Mammary epithelial cell (primary cell): ENCODE measurements around the gene GTF3A.

Experiments used
- EZH2 ChIP-seq: IDR thresholded peaks from 2 replicates; pipeline ENCODE4 v1.6.1; 2012; ENCODE audit warnings: low read length, inconsistent platforms, borderline replicate concordance
- TF ChIP-seq, protein P1 (sequence below), 2 donors: IDR thresholded peaks in 1 of 2; conservative IDR thresholded peaks in 1 of 2; 2 replicates each; pipeline ENCODE4 v1.5.1; 2011 to 2012; ENCODE audit warnings: inconsistent platforms in 2 of 2, low read length in 2 of 2, mild to moderate bottlenecking in 2 of 2, control low read depth in 1 of 2, low read depth in 1 of 2; ENCODE audit not compliant: insufficient read depth in 1 of 2; ENCODE audit errors: extremely low read depth in 1 of 2

DNA sequence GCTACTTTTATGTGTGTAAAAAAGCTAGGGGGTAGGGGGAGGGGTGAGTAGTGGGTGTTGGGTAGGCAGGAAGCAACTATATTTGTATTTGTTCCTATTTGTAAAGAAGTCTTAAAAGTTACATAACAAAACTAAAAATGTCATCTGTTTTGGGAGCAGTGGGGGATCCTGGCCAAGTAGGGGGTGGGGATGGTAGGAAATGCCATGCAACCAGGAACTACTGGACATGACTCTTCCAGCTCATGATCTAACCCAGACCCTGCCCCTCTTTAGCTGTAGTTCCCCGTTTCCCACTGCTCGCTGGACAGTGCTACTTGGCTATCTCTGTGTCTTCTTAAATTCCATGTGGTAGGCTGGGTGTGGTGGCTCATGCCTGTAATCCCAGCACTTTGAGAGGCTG, 3.2 kb downstream of the GTF3A start:
- no peak for TF ChIP-seq EZH2
- TF ChIP-seq, protein P1, sequence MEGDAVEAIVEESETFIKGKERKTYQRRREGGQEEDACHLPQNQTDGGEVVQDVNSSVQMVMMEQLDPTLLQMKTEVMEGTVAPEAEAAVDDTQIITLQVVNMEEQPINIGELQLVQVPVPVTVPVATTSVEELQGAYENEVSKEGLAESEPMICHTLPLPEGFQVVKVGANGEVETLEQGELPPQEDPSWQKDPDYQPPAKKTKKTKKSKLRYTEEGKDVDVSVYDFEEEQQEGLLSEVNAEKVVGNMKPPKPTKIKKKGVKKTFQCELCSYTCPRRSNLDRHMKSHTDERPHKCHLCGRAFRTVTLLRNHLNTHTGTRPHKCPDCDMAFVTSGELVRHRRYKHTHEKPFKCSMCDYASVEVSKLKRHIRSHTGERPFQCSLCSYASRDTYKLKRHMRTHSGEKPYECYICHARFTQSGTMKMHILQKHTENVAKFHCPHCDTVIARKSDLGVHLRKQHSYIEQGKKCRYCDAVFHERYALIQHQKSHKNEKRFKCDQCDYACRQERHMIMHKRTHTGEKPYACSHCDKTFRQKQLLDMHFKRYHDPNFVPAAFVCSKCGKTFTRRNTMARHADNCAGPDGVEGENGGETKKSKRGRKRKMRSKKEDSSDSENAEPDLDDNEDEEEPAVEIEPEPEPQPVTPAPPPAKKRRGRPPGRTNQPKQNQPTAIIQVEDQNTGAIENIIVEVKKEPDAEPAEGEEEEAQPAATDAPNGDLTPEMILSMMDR (conservative IDR thresholded peaks at IDR 0.05 in 1 of 2, IDR thresholded peaks at IDR 0.05 in 1 of 2; ENCODE audit: extremely low read depth in 1 of 2, insufficient read depth in 1 of 2, low read depth in 1 of 2, low read length in 2 of 2) = no peak
